Cardiac muscle cell (in vitro differentiated cells and primary cell): Measurements from ENCODE around the gene EMC10. TPM values are rescaled to one million over a fixed set of nuclear protein-coding genes. Genes with fewer than 3 reads are reported as not detected.
"Not testable (repeated sequence)": the region's sequence is repeated elsewhere in the genome, so short reads cannot be mapped to it uniquely, and the experiment has no call there.

Source experiments
- DNase-seq, 2 donors: peaks; one replicate each; pipeline versions ENCODE4 v3.0.0 to v3.0.0-alpha.2; 2010 to 2017; ENCODE audit warnings: low read depth in 1 of 2, low spot score in 1 of 2
- H3K27ac ChIP-seq: fragments of 200-600 bp; sonication (generic); 2 replicates; pipeline ENCODE4 v1.5.1; 2016
- H3K27me3 ChIP-seq: fragments of 200-600 bp; sonication (generic); 2 replicates; pipeline ENCODE4 v1.6.0; 2016; ENCODE audit warnings: control low read depth
- H3K36me3 ChIP-seq: fragments of 200-600 bp; sonication (generic); 2 replicates; pipeline ENCODE4 v1.5.1; 2016; ENCODE audit warnings: control low read depth
- H3K4me1 ChIP-seq: fragments of 200-600 bp; sonication (generic); 2 replicates; pipeline ENCODE4 v1.8.1; 2017; ENCODE audit warnings: low read depth, mild to moderate bottlenecking, mixed run types
- H3K4me3 ChIP-seq: fragments of 200-600 bp; sonication (generic); 2 replicates; pipeline ENCODE4 v1.5.1; 2016; ENCODE audit warnings: mild to moderate bottlenecking
- H3K9me3 ChIP-seq: fragments of 200-600 bp; sonication (generic); 2 replicates; pipeline ENCODE4 v1.5.1; 2017; ENCODE audit warnings: low read depth, mild to moderate bottlenecking, control low read depth
- CTCF ChIP-seq: IDR thresholded peaks from 2 replicates; pipeline ENCODE4 v1.5.1; 2012; ENCODE audit warnings: low read depth, mild to moderate bottlenecking, low read length
- polyA plus RNA-seq: library from polyadenylated mRNA; unstranded; fragments of >200 nt; fragmentation: Nextera tagmentation; extraction: Ambion mirVana; gene quantifications from 2 replicates; pipeline ENCODE4 v1.2.1, GENCODE V29; 2016
- total RNA-seq: library from RNA; depleted of rRNA; stranded (reverse); fragments of >200 nt; gene quantifications from 2 replicates; pipeline ENCODE4 v1.2.3, GENCODE V29; 2016

The EMC10 gene
- total and polyA plus RNA-seq, 2 experiments from 2014 or later = 280 to 308 TPM

GRCh38 chr19:50520822-50521465 lies 44.6 kb downstream of the EMC10 start:
- H3K9me3 ChIP-seq = no peaks in the 10 kb centered on the region
- no peak overlapping the region for H3K4me3 ChIP-seq
- peaks cover 7% of the 10 kb centered on the region for H3K36me3 ChIP-seq
- no peaks in the 10 kb centered on the region for H3K27me3 ChIP-seq
- TF ChIP-seq CTCF = no peak
- no peaks in the 10 kb centered on the region for H3K4me1 ChIP-seq
- DNase-seq = no peak
- no peak overlapping the region for H3K27ac ChIP-seq

GRCh38 chr19:50522881-50523280 lies 46.6 kb downstream of the EMC10 start:
- no peak overlapping the region for H3K4me3 ChIP-seq
- DNase-seq = no peak
- H3K36me3 ChIP-seq = peaks cover 5% of the 10 kb centered on the region
- no peaks in the 10 kb centered on the region for H3K9me3 ChIP-seq
- no peaks in the 10 kb centered on the region for H3K4me1 ChIP-seq
- no peak overlapping the region for H3K27ac ChIP-seq
- H3K27me3 ChIP-seq = no peaks in the 10 kb centered on the region
- no peak for TF ChIP-seq CTCF

- H3K4me1 ChIP-seq = not testable (repeated sequence)
Measured at GRCh38 chr19:50528052-50528451, 51.7 kb downstream of the EMC10 start.

GRCh38 chr19:50531171-50531612 lies 54.9 kb downstream of the EMC10 start:
- H3K4me1 ChIP-seq = no peaks in the 10 kb centered on the region
- H3K27me3 ChIP-seq = no peaks in the 10 kb centered on the region
- TF ChIP-seq CTCF = no peak
- H3K27ac ChIP-seq = no peak overlapping the region
- no peaks in the 10 kb centered on the region for H3K36me3 ChIP-seq
- H3K9me3 ChIP-seq = no peaks in the 10 kb centered on the region
- H3K4me3 ChIP-seq = no peak overlapping the region
- no peak for DNase-seq

More at GRCh38 chr19:50528052-50528451, 51.7 kb downstream of the EMC10 start:
- H3K4me3 ChIP-seq, DNase-seq, H3K36me3 ChIP-seq, H3K27ac ChIP-seq, H3K27me3 ChIP-seq, H3K9me3 ChIP-seq: not testable (repeated sequence)

- no peak overlapping the region for H3K4me3 ChIP-seq
- H3K4me1 ChIP-seq = no peaks in the 10 kb centered on the region
- no peaks in the 10 kb centered on the region for H3K27me3 ChIP-seq
- DNase-seq = no peak
- no peaks in the 10 kb centered on the region for H3K36me3 ChIP-seq
- H3K27ac ChIP-seq = no peak overlapping the region
- H3K9me3 ChIP-seq = no peaks in the 10 kb centered on the region
- TF ChIP-seq CTCF = no peak
Measured at GRCh38 chr19:50532952-50533351, 56.6 kb downstream of the EMC10 start.

GRCh38 chr19:50534478-50534877 lies 58.2 kb downstream of the EMC10 start:
- Histone ChIP-seq H3K27me3 (no peaks in the 10 kb centered on the region), H3K36me3 (no peaks in the 10 kb centered on the region), H3K4me3 (no peak overlapping the region), H3K9me3 (no peaks in the 10 kb centered on the region), H3K4me1 (no peaks in the 10 kb centered on the region), H3K27ac (no peak overlapping the region)
- DNase-seq = no peak
- no peak for TF ChIP-seq CTCF
